RKO (cell line): ENCODE results near the gene ZC3H18.

ENCODE experiments used
- DNase-seq: peaks from one replicate; pipeline ENCODE4 v3.0.0-alpha.2; 2016; ENCODE audit warnings: low spot score

Gene ZC3H18

GRCh38 chr16:88533381-88533917 lies 36.8 kb upstream of the ZC3H18 start:
- no peak for DNase-seq

GRCh38 chr16:88533932-88534637 lies 36.1 kb upstream of the ZC3H18 start:
- DNase-seq = no peak

- DNase-seq = no peak
These were observed 35.5 kb upstream of the ZC3H18 start for GRCh38 chr16:88534638-88535190.

DNA sequence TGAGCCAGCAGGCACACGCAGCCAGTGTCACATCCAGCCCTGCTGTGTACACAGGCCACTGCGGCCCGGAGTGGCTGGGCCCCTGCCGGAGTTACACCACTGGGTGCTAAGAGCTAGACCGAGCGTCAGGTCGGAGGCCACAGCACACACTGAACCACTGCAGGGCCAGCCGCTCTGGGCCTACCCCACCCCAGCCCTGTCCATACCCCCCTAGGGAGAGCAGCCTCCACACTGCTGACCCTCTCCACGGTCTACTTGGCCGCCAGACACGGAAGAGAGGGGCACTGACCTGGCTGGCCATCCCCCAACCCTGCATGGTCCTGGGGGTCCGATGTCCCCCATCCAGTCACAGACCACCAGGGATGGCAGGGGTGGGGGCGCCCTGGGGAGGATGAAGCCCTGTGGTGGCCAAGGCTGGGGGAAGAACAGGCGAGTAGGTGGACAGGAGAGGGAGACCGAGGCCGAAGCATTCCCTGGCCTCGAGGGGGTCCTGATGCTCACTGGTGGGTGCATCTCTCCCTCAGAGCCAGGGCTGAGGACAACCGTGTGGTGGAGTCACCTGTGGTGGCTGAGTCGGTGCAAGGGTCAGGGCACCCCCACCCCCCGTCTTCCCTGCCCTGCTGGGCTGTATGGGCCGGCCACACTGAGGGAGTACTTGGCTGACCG lies 34.9 kb upstream of the ZC3H18 start:
- DNase-seq = no peak

DNA sequence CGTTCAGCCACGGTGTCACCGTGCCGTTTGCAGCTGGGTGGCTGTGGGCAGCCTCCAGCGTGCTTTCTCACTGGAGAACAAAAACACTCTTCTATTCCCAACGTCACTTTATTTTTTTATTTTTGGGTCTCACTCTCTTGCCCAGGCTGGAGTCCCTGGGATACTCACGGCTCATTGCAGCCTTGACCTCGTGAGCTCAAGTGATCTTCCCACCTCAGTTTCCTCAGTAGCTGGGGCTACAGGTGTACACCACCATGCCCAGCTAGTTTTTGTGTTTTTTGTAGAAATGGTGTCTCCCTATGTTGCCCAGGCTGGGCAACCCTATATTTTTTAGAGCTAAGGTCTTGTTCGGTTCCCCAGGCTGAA lies 34.4 kb upstream of the ZC3H18 start:
- DNase-seq = no peak

GRCh38 chr16:88536510-88536909 lies 33.7 kb upstream of the ZC3H18 start:
- no peak for DNase-seq

GRCh38 chr16:88536971-88537751 lies 33.0 kb upstream of the ZC3H18 start:
- DNase-seq = no peak

DNA sequence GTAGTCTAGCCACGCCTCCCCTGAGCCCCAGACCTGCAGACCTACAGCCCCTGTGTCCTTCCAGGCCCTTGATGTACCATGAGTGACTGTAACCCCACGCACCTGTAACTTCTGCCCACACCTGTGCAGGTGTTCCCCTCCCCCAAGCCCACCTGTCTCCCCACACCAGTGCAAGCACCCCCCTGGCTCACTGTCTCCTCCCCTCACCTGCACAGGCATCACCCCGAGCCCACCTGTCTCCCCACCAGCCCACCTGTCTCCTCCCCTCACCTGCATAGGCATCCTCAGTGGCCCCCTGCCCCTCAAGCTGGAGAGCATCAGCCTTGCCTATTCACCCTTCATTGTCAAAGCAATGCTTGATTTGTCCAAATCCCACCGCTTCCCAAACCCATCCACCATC lies 32.3 kb upstream of the ZC3H18 start:
- no peak for DNase-seq

- DNase-seq = no peak
These were observed 31.7 kb upstream of the ZC3H18 start for GRCh38 chr16:88538366-88539060.

GRCh38 chr16:88539261-88539651 lies 30.9 kb upstream of the ZC3H18 start:
- no peak for DNase-seq

DNA sequence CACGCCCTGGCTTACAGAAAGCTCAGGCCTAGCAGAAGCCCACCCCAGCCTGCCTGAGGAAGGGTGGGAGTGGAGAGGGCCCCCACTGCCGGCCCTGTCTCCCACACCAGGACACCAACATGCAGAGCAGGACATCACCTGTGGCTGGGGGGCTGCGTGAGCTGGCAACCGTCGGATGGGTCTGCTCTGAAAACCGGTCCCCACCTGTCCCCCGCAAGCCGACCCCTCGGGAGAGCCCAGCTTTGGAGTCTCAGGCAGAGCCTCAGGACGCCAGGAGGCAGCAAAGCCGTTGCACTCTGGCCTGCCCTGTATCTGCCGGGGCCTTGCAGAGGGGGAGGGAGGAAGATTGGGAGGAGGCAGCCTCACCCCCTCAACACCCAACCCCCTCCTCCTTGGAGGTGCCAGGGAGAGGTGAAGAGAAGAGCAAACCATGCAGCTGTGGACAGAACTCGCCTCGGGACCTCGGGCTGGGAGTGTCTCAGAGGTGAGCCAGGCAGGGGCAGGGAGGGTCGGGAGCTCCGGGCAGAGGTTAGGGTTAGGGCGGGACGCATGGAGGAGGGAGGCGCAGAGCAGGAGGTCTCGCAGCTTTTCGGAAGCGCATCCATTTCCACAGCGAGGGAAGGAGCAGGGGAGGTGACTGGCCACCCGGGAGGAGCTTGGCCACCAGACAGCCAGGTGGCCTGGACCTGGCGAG lies 30.4 kb upstream of the ZC3H18 start:
- no peak for DNase-seq

- no peak for DNase-seq
These were observed 29.7 kb upstream of the ZC3H18 start for GRCh38 chr16:88540346-88540977.

DNA sequence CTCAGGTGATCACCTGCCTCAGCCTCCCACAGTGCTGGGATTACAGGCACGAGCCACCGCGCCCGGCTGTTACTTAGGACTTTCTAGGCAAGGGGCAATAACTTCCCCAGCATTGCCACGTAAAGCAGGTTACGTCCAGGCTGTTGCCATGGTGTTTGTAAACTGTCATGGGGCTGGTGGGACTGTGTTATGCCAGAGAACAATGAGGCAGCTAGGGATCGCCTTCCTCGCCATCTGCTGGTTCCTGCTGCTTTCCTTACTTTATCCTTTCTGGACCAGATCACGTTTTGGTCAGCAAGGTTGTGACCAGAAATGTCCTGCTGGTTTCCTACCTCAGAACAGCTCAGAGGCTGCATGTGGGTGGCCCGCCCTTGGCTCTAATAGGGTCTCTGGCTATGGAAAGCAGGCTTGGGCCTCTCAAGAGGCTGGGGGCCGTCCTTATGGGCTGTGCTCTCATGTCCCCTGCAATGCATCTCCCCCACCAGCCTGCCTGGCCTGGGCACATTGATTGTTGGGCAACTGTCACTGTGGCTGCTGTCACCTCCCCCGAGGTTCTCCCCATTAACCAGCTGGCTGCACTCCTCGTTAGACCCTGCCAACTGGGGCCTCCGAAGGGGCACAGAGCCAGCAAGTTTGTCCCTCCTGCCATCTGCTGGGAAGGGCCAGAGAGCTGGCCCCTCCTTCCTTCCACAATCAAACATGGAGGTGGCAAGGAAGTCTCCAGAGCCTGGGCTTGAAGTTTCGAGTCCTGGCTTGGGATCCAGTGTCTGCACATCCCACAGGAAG lies 28.2 kb upstream of the ZC3H18 start:
- DNase-seq = no peak

DNA sequence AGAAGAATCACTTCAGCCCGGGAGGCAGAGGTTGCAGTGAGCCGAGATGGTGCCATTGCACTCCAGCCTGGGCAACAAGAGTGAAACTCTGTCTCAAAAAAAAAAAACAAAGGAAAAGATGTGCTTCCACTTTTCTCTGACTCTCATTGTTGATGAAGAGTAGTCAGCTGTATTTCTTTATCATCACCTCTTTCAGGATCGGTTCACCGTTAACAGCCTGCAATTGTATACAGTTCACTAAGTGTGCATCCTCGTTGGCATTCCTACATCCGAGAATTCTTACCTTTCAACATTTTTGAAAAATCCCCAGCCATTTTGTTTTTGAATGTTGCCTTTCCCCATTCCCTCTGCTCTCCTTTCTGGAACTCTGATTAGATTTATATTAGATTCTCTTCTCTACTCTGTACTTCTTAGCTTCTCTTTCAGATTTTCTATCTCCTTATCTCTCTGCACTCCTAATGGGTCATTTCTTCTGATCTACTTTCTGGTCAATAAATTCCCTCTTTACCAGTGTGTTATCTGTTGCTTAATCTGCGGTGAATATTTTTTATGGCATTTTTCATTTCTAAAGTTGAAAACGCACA lies 26.9 kb upstream of the ZC3H18 start:
- no peak for DNase-seq

DNA sequence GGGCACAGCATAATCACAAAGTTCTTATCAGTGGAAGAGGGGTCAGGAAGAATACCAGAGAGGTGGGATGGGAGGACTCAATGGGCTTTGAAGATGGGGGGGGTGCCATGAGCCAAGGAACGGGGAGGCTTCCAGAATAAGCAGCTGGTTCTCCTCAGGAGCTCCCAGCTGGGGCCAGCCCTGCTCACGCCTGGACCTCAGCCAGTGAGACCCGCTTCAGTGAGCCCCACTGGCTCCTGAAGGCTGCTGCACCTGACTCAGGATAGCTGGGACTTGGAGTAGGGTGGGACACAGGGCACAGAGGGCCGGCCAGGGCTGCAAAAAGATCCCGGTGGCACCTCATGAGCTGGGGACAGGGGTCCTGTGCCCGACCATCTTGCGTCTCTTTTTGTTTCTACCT lies 24.4 kb upstream of the ZC3H18 start:
- no peak for DNase-seq

DNA sequence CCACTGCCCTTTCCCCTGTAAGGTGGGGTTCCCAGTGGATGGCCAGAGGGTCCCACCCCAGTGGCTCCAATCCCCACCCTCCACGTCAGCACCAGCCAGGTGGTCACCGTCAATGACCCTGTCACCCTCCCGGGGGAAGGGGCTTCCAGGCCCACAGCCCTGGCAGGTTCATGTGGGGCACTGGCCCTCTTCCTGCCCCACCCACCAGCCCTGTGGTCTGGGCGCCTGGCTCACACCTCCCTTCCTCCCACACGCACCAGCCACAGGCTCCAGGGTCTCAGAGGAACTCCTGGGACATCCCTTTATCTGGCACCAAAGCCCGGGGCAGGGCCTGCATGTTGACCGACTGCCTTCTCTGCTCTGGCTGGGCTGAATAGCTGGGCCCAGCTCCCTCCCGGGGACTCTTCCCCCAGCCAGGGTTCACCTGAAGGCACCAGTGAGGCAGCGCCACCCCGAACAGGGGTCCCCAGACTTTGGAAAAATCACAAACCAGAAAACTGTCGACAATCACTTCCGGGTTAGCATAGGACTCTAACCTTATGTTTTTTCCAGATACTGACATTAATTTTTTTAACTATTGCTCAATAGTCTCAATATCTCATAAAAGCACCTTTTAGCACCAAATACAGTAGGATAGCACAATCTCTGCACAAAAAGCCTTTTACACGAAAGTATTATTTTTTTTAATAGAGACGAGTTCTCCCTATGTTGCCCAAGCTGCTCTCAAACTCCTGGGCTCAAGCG lies 21.9 kb upstream of the ZC3H18 start:
- no peak for DNase-seq

- no peak for DNase-seq
These were observed 21.2 kb upstream of the ZC3H18 start for GRCh38 chr16:88548985-88549384.

GRCh38 chr16:88549671-88550245 lies 20.4 kb upstream of the ZC3H18 start:
- DNase-seq = no peak

DNA sequence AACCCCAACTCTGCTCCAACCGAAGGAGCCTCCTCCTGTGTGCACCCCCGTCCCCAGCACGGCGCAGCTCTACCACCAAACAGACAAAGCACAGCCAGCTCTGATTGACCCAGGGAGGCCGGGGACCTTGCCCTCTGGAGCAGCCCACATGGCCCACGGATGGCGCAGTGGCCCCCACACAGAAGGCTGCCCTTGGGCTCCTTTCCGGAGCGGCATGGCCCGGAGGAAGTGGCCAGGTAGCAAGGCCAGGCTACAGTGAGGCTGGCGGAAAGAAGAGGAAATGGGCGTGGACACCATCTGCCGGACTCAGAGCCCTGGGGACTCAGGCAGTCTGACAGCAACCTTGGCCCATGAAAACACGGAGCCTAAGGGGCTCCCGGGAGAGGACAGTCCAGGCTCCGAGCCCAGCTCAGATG lies 19.9 kb upstream of the ZC3H18 start:
- DNase-seq = no peak
